Effector CD8-positive, alpha-beta T cell (primary cell): ENCODE measurements around the gene IFTAP.
A peak's percentile ranks its signal among the peaks of the same experiment; 100 is the strongest.
"Not testable (repeated sequence)": the region's sequence is repeated elsewhere in the genome, so short reads cannot be mapped to it uniquely, and the experiment has no call there.

Source experiments
- DNase-seq: peaks from one replicate; lab custom pipeline; 2025; lab: John Stamatoyannopoulos, UW

Gene IFTAP

DNA sequence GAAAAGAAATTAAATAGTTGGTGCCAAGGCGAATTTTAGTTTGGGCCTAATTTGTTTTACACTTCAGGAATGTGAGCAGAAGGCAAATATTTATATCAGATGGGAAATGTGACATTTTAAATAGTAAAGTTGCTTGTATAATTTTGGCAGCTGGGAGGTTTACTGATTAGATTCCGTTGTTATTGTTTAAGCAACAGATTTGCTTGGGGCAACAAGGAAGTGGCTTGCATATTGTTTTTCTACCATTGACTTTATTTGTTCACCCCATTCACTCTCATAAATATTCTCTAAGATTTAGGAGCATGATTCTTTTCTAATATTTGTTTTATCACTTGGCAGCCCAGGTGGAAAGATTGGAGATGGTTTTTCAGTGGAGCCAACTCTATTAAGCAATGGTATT is 44.3 kb downstream of the IFTAP start:
- DNase-seq, result no peak

DNA sequence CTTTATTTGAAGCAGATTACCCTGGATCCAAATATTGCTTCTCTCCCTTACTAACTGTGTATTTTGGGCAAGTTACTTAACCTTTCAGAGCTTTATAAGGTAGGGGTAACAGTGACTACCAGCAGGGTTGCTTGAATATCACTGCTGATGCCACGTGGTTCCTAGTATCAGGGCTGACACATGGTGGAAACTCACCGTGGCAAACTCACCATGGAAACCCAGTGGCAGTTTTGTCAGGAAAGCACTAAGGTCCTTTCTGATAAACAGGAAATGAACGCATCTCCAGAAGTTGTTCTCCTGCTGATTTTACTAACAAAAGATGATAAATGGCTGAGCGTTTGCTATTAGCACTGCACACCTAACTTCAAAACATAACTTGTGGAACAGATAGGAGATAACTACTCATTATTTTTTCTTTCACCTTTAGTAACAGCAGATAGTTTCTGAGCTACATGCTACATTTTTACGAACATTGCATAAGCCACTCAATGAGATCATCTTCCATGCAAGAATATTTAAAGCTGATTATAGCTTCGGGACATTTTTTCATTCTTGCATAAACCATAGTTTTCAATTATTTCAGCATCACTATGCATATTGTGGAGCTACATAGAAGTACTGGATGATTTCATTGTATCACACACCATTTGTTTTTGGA is 63.4 kb downstream of the IFTAP start:
- DNase-seq, result no peak

DNA sequence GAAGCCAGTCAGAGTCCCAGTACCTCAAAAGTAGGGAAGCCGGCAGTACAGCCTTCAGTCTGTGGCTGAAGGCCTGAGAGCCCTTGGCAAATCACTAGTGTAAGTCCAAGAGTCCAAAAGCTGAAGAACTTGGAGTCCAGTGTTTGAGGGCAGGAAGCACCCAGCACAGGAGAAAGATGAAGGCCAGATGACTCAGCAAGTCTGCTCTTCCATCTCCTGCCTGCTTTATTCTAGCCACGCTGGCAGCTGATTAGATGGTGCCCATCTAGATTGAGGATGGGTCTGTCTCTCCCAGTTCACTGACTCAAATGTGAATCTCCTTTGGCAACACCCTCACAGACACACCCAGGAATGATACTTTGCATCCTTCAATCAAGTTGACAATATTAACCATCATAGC is 67.1 kb downstream of the IFTAP start:
- not testable (repeated sequence) for DNase-seq

DNA sequence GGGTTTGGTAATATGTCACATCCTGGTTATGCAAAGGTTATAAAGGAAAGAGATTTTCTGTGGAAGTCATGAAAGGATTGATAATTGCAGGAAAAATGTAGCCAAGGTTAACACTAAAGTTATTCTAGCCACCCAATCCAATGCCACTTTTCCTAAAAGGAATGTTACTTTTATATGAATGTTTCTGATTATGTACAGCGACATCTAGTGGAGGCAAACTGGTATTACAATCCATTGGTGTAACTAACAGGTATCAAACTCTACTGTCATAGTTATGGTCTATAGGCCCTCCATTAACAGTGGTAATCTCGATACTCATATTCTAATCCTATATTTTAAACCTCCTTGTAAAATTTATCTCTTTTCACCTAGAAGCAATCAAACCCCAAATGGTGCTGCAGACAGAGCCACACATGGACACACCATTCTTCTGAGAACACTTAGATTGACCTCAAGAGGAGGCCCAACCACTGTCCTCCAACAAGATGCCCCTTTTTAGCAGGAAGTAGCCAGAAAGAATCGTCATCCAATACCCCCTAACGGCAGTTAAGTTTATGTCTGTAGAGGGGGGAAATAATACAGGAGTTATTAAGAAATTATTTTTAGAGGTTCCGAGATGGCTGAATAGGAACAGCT is 78.6 kb downstream of the IFTAP start:
- no peak for DNase-seq

DNA sequence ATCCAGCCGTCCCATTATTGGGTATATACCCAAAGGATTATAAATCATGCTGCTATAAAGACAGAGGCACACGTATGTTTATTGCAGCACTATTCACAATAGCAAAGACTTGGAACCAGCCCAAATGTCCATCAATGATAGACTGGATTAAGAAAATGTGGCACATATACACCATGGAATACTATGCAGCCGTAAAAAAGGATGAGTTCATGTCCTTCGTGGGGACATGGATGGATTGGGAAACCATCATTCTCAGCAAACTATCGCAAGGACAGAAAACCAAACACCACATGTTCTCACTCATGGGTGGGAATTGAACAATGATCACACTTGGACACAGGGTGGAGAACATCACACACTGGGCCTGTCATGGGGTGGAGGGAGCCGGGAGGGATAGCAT is 85.2 kb downstream of the IFTAP start:
- not testable (repeated sequence) for DNase-seq

DNA sequence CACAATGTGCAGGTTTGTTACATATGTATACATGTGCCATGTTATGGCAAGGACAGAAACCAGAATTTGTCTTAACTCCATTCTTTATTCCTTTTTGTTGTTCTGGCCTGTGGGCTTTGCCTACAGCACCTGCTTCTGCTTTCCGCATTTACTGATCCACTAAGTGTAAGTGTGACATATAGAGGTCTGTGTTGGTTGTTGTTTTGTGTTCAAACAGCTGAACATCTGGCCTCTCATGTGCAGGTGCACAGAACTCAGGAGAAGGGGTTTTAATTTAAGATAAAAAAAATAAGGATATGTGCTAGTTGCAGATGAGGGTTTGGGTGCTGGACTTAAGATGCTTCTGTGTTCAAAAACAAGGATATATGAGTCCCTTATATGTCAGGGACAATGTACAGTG is 89.5 kb downstream of the IFTAP start:
- DNase-seq, result no peak

DNA sequence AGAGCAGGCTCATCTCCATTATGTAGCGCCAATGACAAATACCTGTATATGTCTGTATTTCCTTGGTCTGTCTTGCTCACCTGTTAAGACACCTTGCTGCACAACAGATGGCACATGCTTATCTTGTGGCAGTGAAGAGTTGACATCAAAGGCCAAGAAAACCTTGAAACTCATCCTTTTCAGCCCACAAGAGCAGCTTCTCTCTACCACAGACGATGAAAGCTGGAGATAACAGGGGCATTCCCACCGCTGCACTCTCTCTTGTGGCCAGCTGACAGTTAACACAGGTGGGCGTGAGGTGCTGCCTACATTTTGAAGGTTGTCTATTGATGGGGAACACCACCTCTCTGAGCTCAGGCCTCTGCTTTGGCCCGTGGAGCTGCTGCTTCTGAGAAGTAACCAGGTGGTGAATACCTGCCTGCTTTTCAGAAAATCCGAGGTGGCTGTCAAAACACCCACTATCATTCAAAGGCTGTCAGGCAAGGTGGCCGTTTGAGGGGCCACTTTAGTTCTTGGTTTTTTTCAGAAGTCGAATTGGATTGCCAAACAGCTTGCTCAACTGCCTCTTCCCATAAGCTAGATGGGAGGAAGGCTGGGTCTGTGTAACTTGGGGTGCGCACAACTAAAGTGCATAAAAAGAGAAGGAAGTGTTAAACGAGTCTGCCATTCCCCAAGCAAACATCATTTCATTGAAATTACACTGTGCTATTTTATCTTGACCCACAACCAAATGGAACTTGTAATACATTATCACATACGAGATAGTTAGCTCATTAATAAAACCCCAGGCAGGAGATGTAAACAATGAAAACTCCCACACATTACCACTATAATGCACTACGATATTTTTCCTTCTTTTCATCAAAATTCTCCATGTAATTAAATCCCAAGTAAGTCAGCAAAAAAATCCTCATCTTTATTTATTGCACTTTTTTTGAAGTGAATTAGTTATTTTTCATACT is 90.8 kb downstream of the IFTAP start:
- DNase-seq, result peak; percentile 4

DNA sequence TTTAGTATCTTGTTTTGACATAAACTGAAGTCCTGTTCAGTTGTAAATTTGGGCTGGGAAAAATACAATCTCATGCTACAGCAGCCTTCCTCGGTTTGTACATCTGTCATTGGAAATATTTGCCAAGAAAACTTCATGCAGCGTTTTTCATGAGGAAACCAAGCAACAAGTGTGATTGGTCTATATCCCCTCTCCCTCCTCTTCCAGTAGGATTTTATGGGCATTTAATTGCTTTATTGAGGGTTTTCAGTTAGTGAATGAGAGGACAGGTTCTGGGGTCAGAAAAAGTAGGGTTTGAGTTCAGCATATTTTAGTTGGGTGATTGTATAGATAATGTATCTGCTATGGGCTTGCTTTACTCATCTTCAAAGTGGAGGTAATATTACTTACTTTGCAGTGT is 93.8 kb downstream of the IFTAP start:
- no peak for DNase-seq

DNA sequence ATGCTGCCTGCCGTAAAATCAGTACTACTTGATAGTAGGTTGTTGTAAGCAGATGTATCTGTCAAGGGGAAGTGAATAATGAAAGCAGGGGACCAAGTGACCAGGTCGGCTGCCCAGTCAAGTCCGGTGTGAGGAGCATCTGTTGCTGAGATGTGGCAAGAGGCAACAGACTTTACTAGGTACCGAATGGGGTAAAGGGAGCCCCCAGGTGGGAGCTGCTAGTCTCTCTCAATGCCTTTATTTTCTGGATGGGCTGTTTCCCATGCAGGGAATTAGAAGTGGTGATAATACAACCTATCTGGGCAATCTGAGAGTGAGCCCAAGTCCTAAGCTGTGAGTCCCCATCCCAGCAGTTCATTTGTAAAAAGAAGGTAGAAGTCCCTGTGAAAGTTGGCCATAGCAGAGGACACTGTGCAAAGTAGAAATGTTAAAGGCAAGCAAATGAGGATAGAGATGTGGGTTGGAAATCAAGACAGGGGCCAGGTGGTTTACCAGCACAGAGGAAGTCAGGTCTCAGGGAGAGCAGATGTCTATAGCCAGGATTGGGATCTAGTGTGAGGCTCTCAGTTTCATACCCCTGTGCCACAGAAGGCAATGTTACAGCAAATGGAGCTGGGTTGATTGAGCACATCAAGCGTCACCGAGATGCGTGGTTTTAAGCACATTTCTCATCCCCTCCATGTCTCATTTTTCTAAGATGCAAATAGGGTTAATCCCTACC is 94.4 kb downstream of the IFTAP start:
- DNase-seq, result no peak

DNA sequence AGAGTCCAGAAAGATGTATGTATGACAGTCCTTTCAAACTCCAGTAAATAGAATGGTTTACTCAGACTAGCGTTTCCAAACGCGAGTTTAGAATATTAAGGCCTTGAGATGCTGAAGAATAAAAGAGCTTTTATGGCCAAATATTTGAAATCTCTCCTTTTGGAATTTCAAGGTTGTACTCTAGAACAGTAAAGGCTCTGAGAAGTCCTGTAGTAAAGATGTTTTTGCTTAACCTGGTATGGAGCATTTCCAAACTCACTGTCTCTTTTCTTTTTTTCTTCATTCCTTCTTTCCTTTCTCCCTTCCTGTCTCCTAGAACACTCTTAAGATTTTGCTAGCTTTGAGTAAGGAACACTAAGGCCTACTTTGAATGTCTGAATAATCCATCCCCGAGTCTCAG is 95.1 kb downstream of the IFTAP start:
- no peak for DNase-seq

DNA sequence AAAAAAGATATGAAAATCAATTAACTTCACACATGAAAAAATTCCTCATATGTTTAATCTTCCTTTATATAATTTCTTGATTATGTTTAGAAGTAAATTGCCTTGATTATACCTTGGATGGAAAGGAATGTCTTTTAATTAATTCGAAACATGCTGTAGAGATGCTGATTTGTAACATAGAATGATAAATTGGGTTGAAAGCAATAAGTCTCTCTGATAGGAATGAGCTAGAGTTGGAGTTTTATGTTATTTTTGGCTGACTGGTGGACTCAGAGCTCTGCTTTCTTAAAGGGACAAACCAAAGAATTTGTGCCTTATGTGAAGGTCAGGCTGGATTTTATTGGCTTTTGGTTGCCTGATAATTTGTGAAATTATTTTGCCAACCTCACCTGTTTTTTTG is 98.4 kb downstream of the IFTAP start:
- DNase-seq, result no peak

DNA sequence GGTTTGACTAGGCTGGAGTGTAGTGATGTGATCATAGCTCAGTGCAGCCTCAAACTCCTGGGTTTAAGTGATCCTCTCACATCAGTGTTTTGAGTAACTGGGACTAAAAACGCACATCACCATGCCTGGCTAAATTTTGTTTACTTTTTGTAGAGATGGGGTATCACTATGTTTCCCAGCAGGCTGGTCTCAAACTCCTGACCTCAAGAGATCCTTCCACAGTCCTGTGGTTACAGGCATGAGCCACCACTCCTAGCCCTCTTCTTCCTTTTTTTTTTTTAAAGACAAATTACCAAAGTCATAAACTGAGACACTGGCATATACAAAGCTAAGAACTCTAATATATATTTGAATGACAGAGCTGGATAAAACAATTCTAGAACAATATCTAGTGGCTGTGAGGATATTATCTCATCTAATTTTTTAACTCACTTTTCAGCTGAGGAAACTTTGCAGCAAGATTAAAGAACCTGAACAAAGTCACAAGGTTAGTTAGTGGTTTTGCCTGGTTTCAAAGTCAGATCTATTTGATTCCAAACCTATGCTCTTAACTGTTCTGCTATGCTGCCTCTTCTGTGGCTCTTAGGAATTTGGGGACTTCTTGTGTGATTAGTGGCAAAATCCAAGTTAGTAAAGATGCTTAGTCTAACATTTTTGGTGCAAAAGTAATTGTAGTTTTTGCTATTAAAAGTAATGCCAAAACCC is 99.0 kb downstream of the IFTAP start:
- no peak for DNase-seq

DNA sequence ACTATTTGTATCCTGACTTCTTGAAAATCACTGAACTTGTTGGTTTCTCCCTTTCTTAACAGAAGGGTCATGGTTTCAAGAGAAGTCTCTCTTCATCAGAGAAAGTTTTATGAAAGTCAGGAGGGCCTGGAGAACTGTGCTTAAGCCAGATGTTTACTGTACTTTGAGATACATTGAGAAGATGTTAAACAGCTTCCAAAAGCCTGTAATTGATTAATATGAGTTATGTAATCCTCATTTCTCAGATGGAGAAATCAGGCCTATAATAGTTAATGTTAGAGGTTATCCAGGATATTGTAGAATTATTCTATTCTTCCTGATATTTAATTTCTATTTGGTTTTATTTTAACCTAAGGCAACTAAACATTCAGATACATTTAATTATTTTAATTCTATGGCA is 100.8 kb downstream of the IFTAP start:
- no peak for DNase-seq

DNA sequence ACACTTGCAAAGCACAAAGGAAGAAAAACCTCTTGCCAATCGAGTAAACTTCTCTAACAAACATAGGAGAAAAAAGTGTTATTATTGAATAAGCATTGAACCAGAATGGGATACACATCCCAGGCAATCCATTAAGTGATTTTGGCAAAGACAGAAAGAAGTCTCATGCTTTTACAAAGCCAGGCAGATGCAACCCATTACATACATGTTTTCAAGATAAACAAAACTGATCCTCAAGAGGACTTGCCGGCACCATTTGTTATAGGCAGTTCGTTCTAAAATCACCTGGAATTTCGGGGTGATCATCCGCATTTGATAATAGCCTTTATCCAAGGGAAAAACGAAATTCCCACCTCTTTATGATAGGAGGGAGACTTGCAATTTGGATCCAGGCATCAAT is 101.3 kb downstream of the IFTAP start:
- no peak for DNase-seq

DNA sequence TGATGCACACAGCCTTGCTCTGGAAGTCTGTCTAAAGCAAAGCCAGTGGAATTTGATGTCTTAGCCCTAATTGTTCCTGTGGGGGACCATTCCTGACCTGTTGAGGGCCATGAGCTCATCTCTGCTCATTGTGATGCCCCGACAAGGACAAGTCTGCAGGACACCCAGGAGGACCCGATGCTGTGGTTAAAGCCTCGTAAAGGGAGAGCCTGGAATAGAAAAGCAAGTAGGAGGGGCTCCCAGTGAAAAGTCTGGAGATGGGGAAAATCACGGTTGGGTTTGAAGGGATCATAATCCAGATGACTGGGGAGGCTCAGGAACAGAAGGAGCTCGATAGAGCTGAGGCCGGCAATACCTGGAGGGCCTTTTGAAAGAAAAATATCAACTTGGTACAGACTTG is 102.2 kb downstream of the IFTAP start:
- DNase-seq, result no peak

DNA sequence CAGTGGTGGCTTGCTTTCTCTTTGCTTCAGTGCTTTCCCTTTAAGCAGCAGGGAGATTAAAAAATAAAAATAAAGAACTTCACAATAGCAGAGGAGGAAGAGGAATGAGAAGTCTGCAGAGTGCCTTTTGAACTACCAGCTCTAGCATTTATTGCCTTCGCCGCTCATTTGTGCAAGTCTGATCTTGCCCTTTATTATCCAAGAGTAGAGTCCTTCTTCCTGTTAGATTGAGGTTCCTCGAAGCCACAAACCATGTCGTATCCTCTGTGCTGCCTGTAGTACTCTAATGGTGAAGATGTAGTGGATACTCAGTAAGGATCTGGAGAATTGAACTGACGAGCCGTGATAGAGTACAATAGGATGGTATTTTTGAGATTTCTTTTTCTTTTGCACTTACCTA is 105.0 kb downstream of the IFTAP start:
- DNase-seq, result no peak

DNA sequence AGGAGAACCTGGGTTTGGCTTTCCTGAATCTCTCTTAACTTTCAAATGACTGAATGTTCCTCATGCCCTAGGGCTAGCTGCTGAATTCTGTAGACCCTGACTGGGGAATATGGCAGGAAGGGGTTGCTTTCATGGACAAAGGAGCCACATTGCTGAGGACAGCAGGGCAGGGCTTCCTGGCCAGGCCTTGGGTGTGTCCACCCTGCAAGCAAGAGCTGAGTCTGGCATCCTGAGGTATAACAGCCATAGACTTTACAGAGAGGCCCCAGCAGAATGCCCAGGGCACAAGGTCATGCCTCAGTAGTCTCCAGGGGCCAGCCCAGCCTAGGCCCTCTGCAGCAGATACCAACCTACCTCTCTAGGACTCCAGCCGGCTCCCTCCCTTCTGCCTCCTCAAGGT is 105.9 kb downstream of the IFTAP start:
- no peak for DNase-seq

DNA sequence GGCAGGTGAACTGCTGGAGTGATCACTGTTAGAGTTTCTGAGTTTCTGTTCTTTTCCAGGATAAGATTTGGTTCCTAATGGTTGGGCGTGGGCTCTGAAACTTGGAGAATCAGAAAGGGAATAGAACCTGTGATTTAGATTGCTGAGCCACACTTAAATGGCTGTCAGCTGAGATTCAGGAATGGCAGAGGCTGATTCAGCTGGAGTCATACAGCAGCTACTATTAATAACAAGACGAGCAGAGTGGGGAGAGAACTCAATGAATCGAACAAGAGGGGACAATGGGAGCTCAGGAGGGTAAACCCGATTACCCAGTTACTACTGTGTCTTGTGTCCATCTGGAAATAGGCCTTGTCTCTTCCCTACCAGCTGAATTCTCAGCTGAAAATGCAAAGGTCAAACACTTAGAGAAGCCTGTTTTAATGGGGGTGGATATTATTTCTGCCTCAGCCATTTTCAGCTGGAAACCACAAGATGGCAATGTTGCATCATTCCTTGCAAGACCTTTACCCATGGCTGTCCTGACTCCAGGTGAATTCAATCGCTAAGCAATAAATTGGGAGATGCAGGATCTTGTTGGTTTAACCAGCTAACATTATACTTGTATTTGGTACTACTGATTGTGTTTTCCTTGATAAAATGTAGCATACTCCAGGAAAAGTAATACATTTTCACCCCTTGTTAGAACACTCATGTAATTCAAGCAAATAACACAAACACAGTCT is 108.2 kb downstream of the IFTAP start:
- no peak for DNase-seq

DNA sequence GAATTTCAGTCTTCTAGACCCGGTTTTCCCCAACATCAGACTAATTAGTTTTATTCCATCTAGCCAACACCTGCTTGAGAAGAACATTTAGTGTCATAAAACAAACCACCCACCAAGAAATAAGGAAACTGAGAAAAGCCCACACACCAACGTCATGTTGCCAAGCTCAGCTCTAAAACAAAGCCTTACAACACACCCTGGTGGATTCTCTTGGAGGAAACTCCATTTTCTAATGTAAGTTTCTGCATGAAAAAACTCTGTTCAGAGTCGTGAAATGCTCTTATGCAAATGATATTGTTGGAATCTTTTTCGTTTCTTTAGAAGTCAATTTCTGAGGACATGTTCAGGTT is 108.7 kb downstream of the IFTAP start:
- DNase-seq, result no peak
